ENCODE results near the gene OPTN. TPM values are rescaled to one million over a fixed set of nuclear protein-coding genes. Genes with fewer than 3 reads are reported as not detected.
A peak's percentile ranks its signal among the peaks of the same experiment; 100 is the strongest.
"Not testable (repeated sequence)": the region's sequence is repeated elsewhere in the genome, so short reads cannot be mapped to it uniquely, and the experiment has no call there.

The OPTN gene
- total and polyA plus RNA-seq, 7 experiments from 2014 or later, result 34.3 to 146 (median 59.6) TPM

- peak; percentile 60 for ATAC-seq
- POLR2A ChIA-PET, result no interaction called here
- intact Hi-C loops (cut with micrococcal nuclease), result loop anchor here (10.0 kb wide), 2 partner anchors 290 to 1290 kb away; no protein-coding TSS in a partner anchor
These were observed 25.2 kb upstream of the OPTN start for GRCh38 chr10:13074563-13075451.

GRCh38 chr10:13078912-13079775 is 20.8 kb upstream of the OPTN start:
- no peak for DNase-seq
- no peak overlapping the region for H3K27ac Mint-ChIP-seq
- peaks cover 25 to 30% (median 26%) of the 10 kb centered on the region in 5 donors for H3K27me3 Mint-ChIP-seq
- Histone ChIP-seq H3K36me3 (ENCODE audit: control insufficient read depth in 2 of 3, insufficient read depth in 3 of 3, low read length in 3 of 3) (no peaks in the 10 kb centered on the region), H3K4me3 (ENCODE audit: low read length) (no peak overlapping the region), H3K9me3 (ENCODE audit: control insufficient read depth in 2 of 3, low read length in 3 of 3) (peaks cover 0 to 31% (median 0%) of the 10 kb centered on the region in 3 experiments), H3K27ac (ENCODE audit: low read depth, low read length) (no peak overlapping the region), H3K27me3 (ENCODE audit: control insufficient read depth in 2 of 2, insufficient read depth in 2 of 2, low read length in 2 of 2) (peaks cover 0 to 5% of the 10 kb centered on the region in 2 donors), H3K4me1 (ENCODE audit: control insufficient read depth in 2 of 2, insufficient read depth in 2 of 2, low read length in 2 of 2) (no peaks in the 10 kb centered on the region)
- intact Hi-C loops (cut with micrococcal nuclease), result loop anchor here (10.0 kb wide), 2 partner anchors 294 to 1294 kb away; no protein-coding TSS in a partner anchor
- ChIA-PET CTCF (no interaction called here), POLR2A (no interaction called here)
- no peak for ATAC-seq
- no peak overlapping the region for H3K4me3 Mint-ChIP-seq
- H3K9me3 Mint-ChIP-seq, result peaks cover 5 to 62% (median 32%) of the 10 kb centered on the region in 11 donors
- H3K4me1 Mint-ChIP-seq, result peaks cover 0 to 12% (median 0%) of the 10 kb centered on the region in 7 donors
- peaks cover 0 to 23% (median 6%) of the 10 kb centered on the region in 5 donors for H3K36me3 Mint-ChIP-seq

More at GRCh38 chr10:13074563-13075451, 25.2 kb upstream of the OPTN start:
- H3K4me1 ChIP-seq (ENCODE audit: control insufficient read depth in 2 of 2, insufficient read depth in 2 of 2, low read length in 2 of 2), result no peaks in the 10 kb centered on the region
- H3K36me3 Mint-ChIP-seq, result peaks cover 0 to 10% (median 0%) of the 10 kb centered on the region in 5 donors
- H3K4me3 Mint-ChIP-seq, result no peak overlapping the region
- H3K27ac Mint-ChIP-seq, result no peak overlapping the region
- H3K9me3 ChIP-seq (ENCODE audit: control insufficient read depth in 2 of 3, low read length in 3 of 3), result peaks cover 0 to 9% (median 0%) of the 10 kb centered on the region in 3 experiments
- CTCF ChIA-PET, result interaction anchor here (0.6 to 0.7 kb wide), 5 partner anchors 34 to 486 kb away, joined by 3 to 6 read pairs (median 3); no protein-coding TSS in a partner anchor
- H3K9me3 Mint-ChIP-seq, result peaks cover 0 to 25% (median 13%) of the 10 kb centered on the region in 11 donors
- H3K4me3 ChIP-seq (ENCODE audit: low read length), result no peak overlapping the region
- DNase-seq, result peak in 7 of 9 donors; percentile 7 to 45 (median 31)
- H3K27me3 Mint-ChIP-seq, result peaks cover 25 to 37% (median 33%) of the 10 kb centered on the region in 5 donors
- H3K36me3 ChIP-seq (ENCODE audit: control insufficient read depth in 2 of 3, insufficient read depth in 3 of 3, low read length in 3 of 3), result no peaks in the 10 kb centered on the region
- H3K27ac ChIP-seq (ENCODE audit: low read depth, low read length), result no peak overlapping the region
- peaks cover 0 to 5% of the 10 kb centered on the region in 2 donors for H3K27me3 ChIP-seq (ENCODE audit: control insufficient read depth in 2 of 2, insufficient read depth in 2 of 2, low read length in 2 of 2)
- H3K4me1 Mint-ChIP-seq, result peaks cover 0 to 7% (median 0%) of the 10 kb centered on the region in 7 donors

DNA sequence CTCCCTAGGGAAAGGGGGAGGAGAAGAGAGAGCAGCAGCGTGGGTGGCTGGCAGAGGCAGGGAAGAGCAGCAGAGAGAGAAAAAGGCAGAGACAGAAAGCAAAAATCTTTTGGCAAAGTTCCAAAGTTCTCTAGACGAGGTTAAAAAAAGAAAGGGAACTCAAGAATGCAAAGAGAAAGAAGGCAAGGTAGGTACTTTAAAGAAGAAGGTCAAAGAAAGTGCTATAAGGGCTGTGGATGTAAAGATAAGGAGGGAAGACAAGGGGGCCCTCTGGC is 20.2 kb upstream of the OPTN start:
- Mint-ChIP-seq H3K27ac (no peak overlapping the region), H3K9me3 (peaks cover 5 to 68% (median 38%) of the 10 kb centered on the region in 11 donors), H3K4me1 (peaks cover 0 to 10% (median 0%) of the 10 kb centered on the region in 7 donors), H3K36me3 (peaks cover 0 to 29% (median 6%) of the 10 kb centered on the region in 5 donors), H3K27me3 (peaks cover 21 to 27% (median 22%) of the 10 kb centered on the region in 5 donors), H3K4me3 (no peak overlapping the region)
- H3K9me3 ChIP-seq (ENCODE audit: control insufficient read depth in 2 of 3, low read length in 3 of 3), result peaks cover 0 to 36% (median 0%) of the 10 kb centered on the region in 3 experiments
- H3K36me3 ChIP-seq (ENCODE audit: control insufficient read depth in 2 of 3, insufficient read depth in 3 of 3, low read length in 3 of 3), result no peaks in the 10 kb centered on the region
- POLR2A ChIA-PET, result no interaction called here
- H3K27ac ChIP-seq (ENCODE audit: low read depth, low read length), result no peak overlapping the region
- H3K27me3 ChIP-seq (ENCODE audit: control insufficient read depth in 2 of 2, insufficient read depth in 2 of 2, low read length in 2 of 2), result peaks cover 0 to 5% of the 10 kb centered on the region in 2 donors
- DNase-seq (no peak), ATAC-seq (no peak)
- CTCF ChIA-PET, result no interaction called here
- H3K4me1 ChIP-seq (ENCODE audit: control insufficient read depth in 2 of 2, insufficient read depth in 2 of 2, low read length in 2 of 2), result no peaks in the 10 kb centered on the region
- H3K4me3 ChIP-seq (ENCODE audit: low read length), result no peak overlapping the region
- intact Hi-C loops (cut with micrococcal nuclease), result loop anchor here (10.0 kb wide), 2 partner anchors 295 to 1295 kb away; no protein-coding TSS in a partner anchor

DNA sequence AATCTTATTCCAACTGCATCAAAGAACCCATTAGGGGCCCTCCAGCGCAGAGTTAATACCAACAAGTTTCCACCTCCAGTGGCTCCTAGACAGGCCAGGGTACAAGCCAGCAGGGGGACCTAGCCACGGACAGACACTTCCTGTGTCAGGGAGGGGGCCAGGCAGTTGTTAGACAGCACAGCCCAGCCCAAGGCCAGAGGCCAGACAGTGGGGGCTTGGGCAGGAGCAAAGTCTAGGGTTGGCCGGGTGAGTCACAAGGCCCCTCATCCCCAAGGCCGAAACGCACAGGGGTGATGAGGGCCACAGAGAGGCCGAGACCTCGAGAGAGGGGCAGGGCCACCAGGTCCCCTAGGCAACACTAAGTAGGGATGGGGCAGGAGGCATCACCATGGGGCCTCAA is 19.3 kb upstream of the OPTN start:
- no peaks in the 10 kb centered on the region for H3K27me3 ChIP-seq (ENCODE audit: control insufficient read depth in 2 of 2, insufficient read depth in 2 of 2, low read length in 2 of 2)
- H3K4me1 ChIP-seq (ENCODE audit: control insufficient read depth in 2 of 2, insufficient read depth in 2 of 2, low read length in 2 of 2), result no peaks in the 10 kb centered on the region
- H3K9me3 ChIP-seq (ENCODE audit: control insufficient read depth in 2 of 3, low read length in 3 of 3), result peaks cover 0 to 41% (median 0%) of the 10 kb centered on the region in 3 experiments
- no peak overlapping the region for H3K27ac Mint-ChIP-seq
- intact Hi-C loops (cut with micrococcal nuclease), result no loop called here
- H3K4me3 ChIP-seq (ENCODE audit: low read length), result no peak overlapping the region
- H3K4me3 Mint-ChIP-seq, result no peak overlapping the region
- ATAC-seq (no peak), DNase-seq (no peak)
- peaks cover 0 to 5% (median 0%) of the 10 kb centered on the region in 7 donors for H3K4me1 Mint-ChIP-seq
- no peaks in the 10 kb centered on the region for H3K36me3 ChIP-seq (ENCODE audit: control insufficient read depth in 2 of 3, insufficient read depth in 3 of 3, low read length in 3 of 3)
- H3K9me3 Mint-ChIP-seq, result peaks cover 5 to 77% (median 40%) of the 10 kb centered on the region in 11 donors
- CTCF ChIA-PET, result no interaction called here
- H3K27ac ChIP-seq (ENCODE audit: low read depth, low read length), result no peak overlapping the region
- POLR2A ChIA-PET, result no interaction called here
- peaks cover 14 to 20% (median 14%) of the 10 kb centered on the region in 5 donors for H3K27me3 Mint-ChIP-seq
- peaks cover 0 to 35% (median 6%) of the 10 kb centered on the region in 5 donors for H3K36me3 Mint-ChIP-seq

DNA sequence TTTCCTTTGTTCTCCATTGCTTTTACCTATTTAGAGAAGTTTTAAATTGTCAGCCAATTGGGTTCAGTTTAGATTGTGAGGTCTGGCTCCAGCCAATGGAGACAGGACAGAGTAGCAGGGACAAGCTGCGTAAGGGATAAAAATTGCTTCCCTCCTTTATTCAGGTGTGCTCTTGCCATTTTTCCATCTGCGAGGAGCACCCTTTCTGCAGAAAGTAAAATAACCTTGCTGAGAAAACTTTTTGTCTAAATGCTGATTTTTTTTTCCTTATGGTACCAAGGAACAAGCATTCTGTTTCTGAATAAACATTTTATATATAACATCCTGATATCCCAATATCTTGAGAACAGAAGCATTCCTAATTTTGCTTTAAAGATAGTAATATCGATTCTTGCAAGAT is 16.3 kb upstream of the OPTN start:
- Mint-ChIP-seq H3K9me3 (peaks cover 5 to 65% (median 36%) of the 10 kb centered on the region in 11 donors), H3K27me3 (peaks cover 0 to 15% (median 2%) of the 10 kb centered on the region in 5 donors), H3K36me3 (peaks cover 0 to 28% (median 6%) of the 10 kb centered on the region in 5 donors)
- H3K36me3 ChIP-seq (ENCODE audit: control insufficient read depth in 2 of 3, insufficient read depth in 3 of 3, low read length in 3 of 3); H3K4me3 Mint-ChIP-seq; H3K27ac ChIP-seq (ENCODE audit: low read depth, low read length); ATAC-seq; POLR2A ChIA-PET; intact Hi-C loops (cut with micrococcal nuclease); H3K4me3 ChIP-seq (ENCODE audit: low read length); DNase-seq; H3K27ac Mint-ChIP-seq; H3K27me3 ChIP-seq (ENCODE audit: control insufficient read depth in 2 of 2, insufficient read depth in 2 of 2, low read length in 2 of 2); CTCF ChIA-PET; H3K4me1 ChIP-seq (ENCODE audit: control insufficient read depth in 2 of 2, insufficient read depth in 2 of 2, low read length in 2 of 2); H3K4me1 Mint-ChIP-seq: not testable (repeated sequence)
- H3K9me3 ChIP-seq (ENCODE audit: control insufficient read depth in 2 of 3, low read length in 3 of 3), result peaks cover 0 to 41% (median 0%) of the 10 kb centered on the region in 3 experiments

DNA sequence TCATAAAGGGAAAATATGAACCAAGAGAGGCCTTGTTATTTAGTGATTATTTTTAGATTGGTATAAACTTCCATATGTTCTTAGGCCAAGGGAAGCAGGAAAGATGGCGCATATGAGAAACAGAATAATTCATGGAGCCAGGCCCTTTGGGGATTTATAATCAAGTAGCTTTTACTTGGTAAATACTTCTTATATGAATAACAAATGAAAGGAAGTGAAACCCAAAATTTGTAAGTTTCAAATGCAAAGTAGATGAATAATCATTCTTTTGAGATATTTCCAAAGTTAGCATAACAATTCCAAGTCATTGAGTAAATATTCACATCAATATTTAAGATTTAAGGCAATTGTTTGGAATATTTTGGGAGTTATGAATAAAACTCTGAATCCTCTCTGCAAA is 13.9 kb upstream of the OPTN start:
- Histone ChIP-seq H3K4me3 (ENCODE audit: low read length) (no peak overlapping the region), H3K27me3 (ENCODE audit: control insufficient read depth in 2 of 2, insufficient read depth in 2 of 2, low read length in 2 of 2) (no peaks in the 10 kb centered on the region), H3K36me3 (ENCODE audit: control insufficient read depth in 2 of 3, insufficient read depth in 3 of 3, low read length in 3 of 3) (no peaks in the 10 kb centered on the region), H3K27ac (ENCODE audit: low read depth, low read length) (no peak overlapping the region), H3K9me3 (ENCODE audit: control insufficient read depth in 2 of 3, low read length in 3 of 3) (peaks cover 0 to 29% (median 0%) of the 10 kb centered on the region in 3 experiments), H3K4me1 (ENCODE audit: control insufficient read depth in 2 of 2, insufficient read depth in 2 of 2, low read length in 2 of 2) (no peaks in the 10 kb centered on the region)
- Mint-ChIP-seq H3K4me1 (peaks cover 0 to 6% (median 0%) of the 10 kb centered on the region in 7 donors), H3K9me3 (peaks cover 5 to 45% (median 29%) of the 10 kb centered on the region in 11 donors), H3K36me3 (peaks cover 0 to 23% (median 6%) of the 10 kb centered on the region in 5 donors), H3K27ac (no peak overlapping the region), H3K4me3 (no peak overlapping the region), H3K27me3 (peaks cover 0 to 7% (median 2%) of the 10 kb centered on the region in 5 donors)
- intact Hi-C loops (cut with micrococcal nuclease), result no loop called here
- no peak for DNase-seq
- CTCF ChIA-PET, result no interaction called here
- POLR2A ChIA-PET, result no interaction called here
- ATAC-seq, result no peak

All from naive thymus-derived CD4-positive, alpha-beta T cell (primary cell).